Stimulated activated CD4-positive, alpha-beta T cell treated with anti-CD3 and anti-CD28 coated beads, TNF-alpha, amount 100 ng/mL, for 48 hours (primary cell): ENCODE data around the gene DNAH8.
A peak's percentile ranks its signal among the peaks of the same experiment; 100 is the strongest.
"Not testable (repeated sequence)": the region's sequence is repeated elsewhere in the genome, so short reads cannot be mapped to it uniquely, and the experiment has no call there.

Experiments used
- DNase-seq, 3 donors: peaks; one replicate each; pipeline ENCODE4 v3.0.0-alpha.2; 2020; ENCODE audit warnings: low read depth in 3 of 3

Gene DNAH8

GRCh38 chr6:38843798-38844197, 128.7 kb downstream of the DNAH8 start:
- DNase-seq = no peak

DNA sequence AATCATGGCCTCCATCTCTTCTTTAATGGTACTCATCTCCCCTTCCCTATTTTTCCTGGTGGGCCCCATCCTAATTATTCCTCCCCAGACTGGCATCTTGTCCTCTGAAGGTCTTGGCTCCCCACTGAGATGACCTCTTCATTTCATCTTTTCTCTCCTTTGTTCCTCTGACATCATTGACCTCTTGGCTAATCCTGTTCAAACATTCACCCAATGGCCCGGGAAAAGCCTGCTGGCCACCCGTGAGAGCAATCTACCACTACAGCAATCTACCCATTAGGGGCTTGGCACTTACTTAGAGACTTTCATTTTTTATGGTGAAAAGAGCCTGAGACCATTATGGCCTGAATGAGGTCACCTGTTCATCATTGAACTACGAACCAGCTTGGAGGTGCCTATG, 130.8 kb downstream of the DNAH8 start:
- no peak for DNase-seq

- no peak for DNase-seq
These were observed 131.2 kb downstream of the DNAH8 start for GRCh38 chr6:38846361-38846760.

DNA sequence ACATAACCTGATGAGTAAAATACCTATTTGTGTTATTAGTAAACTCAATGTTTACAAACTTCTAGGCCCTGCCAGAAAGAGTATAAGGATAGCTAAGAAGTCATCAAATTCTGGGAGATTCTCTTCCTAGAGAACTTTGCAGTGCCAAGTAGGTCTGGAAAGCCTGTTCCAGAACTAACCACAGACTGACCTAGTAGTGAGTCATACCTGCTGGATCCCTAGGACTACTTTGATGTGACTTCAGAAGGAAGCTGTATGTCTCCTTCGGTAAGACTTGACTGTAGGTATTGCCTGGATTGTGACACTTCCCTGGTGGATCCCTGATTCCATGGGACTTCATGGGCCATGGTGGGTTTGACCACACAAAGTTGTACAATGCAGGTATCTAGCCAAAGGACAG, 131.7 kb downstream of the DNAH8 start:
- DNase-seq = no peak

DNA sequence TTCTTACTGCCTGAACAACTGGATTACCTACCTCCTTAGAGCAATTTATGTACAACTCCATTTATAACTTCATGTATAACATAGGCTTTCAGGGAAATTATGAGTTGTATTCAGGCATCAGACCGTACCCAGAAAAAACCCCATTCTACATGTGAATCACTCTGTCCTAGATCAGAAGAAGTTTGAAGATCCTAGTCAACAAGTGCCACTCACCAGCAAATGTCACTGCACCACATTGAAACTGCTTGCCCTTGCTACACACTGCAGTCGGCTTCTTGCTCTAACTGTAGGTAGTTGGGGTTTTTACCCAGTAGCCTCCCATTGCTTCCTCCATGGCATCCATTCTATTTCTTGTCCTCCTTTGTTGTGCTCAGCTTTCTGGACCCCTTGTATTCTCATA, 132.4 kb downstream of the DNAH8 start:
- DNase-seq = peak in 1 of 3 donors; percentile 3

DNA sequence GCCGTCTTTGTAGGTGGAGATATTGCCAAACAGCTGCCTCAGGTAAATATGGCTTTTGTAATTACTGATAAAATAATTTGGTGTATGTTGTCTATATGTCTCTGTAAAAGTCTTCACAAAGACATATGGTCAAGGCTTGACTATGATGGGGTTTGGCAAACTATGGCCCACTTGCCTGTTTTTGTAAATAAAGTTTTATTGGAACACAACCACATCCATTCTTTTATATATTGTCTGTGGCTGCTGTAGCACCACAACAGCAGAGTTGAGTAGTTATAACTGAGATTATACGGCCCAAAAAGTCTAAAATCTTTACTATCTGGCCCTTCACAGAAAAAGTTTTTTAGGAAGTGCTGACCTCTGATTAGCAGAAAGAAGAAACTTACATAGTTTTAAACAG, 133.6 kb downstream of the DNAH8 start:
- DNase-seq = no peak

- DNase-seq = no peak
These were observed 137.1 kb downstream of the DNAH8 start for GRCh38 chr6:38852215-38852614.

DNA sequence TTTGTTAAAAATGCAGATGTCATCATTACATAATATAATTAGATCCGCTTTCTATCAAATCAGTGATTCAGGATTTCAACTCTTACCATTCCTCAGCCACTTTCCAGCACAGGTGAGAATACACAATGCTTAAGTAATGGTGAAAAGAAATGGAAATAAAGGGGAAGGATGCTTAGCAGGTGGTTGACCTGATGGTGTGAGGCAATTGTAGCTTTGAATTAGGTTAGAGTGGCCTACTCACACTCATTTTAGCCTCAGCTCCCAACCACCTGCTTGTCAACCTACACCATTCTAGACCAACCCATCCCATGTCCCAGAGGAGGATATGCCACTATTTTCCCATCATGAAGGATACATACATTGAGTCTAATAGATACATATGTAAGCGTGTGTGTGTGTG, 138.1 kb downstream of the DNAH8 start:
- DNase-seq = no peak

- DNase-seq = no peak
These were observed 141.4 kb downstream of the DNAH8 start for GRCh38 chr6:38856492-38856891.

DNA sequence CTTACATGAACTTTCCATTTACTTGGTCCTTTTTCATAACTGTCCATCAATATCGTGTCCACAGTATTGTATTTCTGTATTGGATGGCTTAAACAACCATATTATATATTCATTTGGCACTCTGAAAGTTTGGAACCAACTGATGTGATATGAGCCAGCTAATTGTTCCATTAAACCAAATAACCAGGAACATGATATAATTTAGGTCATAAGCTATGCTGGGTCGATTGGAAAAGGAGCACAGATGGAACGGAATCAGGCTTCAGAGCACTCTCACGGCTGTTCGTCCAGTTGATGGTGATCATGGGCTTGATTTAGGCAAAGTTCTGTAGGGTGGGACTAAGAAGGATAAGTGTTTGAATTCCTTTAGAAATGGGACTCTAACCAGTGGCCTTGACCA, 142.7 kb downstream of the DNAH8 start:
- DNase-seq = no peak

DNA sequence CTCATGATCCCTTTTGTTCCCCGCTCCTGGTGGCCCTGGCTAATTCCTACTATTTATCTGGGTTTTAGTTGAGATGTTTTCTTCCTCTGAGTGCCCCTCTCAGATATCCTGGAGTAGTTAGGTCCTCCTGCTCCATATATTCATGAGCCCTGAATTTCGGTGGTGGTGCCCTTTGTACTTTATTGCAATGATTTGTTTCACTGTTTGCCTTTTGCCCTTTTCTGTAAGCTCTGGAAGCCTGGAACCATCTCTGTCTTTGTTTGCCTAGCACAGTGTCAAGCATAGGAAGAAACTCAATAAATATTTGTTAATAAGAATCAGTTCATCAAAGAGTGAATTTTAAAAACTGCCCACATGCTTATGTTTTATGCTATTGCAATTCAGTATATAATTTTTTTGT, 144.9 kb downstream of the DNAH8 start:
- DNase-seq = no peak

DNA sequence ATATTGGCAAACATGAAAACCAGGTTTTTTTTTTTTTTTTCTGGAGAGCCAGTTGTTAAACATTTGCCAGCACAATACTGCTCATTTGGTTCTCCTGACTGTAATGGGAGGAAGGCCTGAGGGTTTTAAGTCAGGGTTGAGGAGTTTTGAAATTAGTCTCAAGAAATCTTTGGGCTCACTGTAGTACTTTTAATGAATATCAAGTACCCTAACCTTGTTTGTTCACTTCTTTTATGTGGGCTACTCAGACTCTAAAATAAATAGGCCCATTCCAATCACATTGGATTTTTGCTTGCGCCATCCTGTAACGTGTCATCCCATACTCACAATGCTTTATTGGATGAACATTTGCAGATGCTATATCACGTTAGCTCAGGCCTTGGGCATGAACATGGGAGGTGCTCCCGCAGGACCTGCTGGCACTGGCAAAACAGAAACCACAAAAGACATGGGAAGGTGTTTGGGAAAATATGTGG, 146.9 kb downstream of the DNAH8 start:
- DNase-seq = no peak

GRCh38 chr6:38865521-38866174, 150.5 kb downstream of the DNAH8 start:
- DNase-seq = no peak

DNA sequence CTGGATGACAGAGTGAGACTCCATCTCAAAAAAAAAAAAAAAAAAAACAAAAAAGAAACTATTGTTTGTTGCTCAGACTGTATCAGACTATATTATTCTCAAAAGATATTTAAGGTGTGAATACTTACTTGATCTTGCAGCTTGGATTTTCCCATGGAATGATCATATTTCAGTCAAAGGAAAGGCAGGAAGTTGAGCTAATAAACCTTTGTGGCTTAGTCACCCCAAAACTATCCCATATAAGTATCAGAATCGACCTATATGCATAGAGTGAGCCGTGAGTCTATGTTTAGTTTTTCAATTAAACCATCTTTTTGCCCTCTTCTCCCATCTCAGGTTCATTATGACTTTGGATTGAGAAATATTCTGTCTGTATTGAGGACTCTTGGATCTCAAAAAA, 152.6 kb downstream of the DNAH8 start:
- DNase-seq = no peak

GRCh38 chr6:38871741-38872568, 156.8 kb downstream of the DNAH8 start:
- peak; percentile 14 to 52 (median 35) for DNase-seq

GRCh38 chr6:38873001-38873400, 157.9 kb downstream of the DNAH8 start:
- DNase-seq = no peak

- not testable (repeated sequence) for DNase-seq
These were observed 158.7 kb downstream of the DNAH8 start for GRCh38 chr6:38873816-38874215.

- peak in 1 of 3 donors; percentile 21 for DNase-seq
These were observed 161.4 kb downstream of the DNAH8 start for GRCh38 chr6:38876475-38876874.

DNA sequence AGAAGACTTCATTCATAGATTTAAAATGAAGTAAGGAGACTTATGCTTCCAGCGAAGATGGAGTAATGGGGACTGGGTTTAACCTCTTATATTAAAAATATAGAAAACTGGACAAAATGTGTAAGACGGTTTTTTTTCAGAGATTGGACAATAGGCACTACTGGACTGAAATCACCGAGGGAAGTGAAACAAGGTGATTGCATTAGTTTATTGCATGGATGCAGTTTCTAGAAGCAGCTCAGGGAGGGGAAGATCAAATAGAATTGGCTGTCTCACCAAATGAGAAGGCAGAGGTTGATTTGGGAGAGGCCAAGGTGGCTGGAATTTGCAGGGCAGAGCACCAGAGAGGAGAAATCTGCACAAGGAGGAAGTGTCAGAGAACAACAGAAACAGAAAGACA, 162.6 kb downstream of the DNAH8 start:
- DNase-seq = no peak

DNA sequence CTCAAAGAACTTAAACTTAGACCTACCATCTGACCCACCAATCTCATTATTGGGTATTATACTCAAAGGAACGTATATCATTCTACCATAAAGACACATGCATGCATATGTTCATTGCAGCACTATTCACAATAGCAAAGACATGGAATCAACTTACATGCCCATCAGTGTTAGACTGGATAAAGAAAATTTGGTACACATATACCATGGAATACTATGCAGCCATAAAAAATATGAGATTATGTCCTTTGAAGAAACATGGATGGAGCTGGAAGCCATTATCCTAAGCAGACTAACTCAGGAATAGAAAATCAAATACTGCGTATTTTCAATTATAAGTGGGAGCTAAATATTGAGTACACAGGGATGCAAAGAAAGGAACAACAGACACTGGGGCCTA, 167.0 kb downstream of the DNAH8 start:
- no peak for DNase-seq

DNA sequence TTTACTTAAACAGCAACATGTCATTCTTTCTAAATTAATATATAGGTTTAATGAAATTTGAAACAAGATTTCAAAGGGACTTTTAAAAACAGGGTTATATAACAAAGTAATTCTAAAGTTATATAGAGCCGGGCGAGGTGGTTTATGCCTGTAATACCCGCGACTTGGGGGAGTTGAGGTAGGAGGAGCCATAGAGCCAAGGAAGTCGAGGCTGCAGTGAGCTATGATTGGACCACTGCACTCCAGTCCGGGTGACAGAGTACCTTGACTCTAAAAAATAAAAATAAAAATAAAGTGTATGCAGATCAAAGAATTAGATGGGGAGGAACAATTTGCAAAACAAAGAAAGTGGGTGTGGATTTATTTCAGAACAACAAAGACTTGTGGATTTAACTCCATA, 182.4 kb downstream of the DNAH8 start:
- no peak for DNase-seq

GRCh38 chr6:38901802-38902522, 186.9 kb downstream of the DNAH8 start:
- no peak for DNase-seq

GRCh38 chr6:38906582-38906981, 191.5 kb downstream of the DNAH8 start:
- DNase-seq = no peak
